Mucosa of rectum (tissue), 2 donors: ENCODE results near the gene PTPN21.

Experiments
- H3K27ac ChIP-seq, 2 donors: one replicate each; pipeline ENCODE4 v1.7.0; 2013; ENCODE audit warnings: inconsistent platforms in 2 of 2, low read depth in 2 of 2, low read length in 2 of 2
- H3K27me3 ChIP-seq, 2 donors: one replicate each; pipeline ENCODE4 v1.7.0; 2013; ENCODE audit warnings: low read length in 2 of 2; ENCODE audit not compliant: control insufficient read depth in 2 of 2, insufficient read depth in 2 of 2
- H3K36me3 ChIP-seq, 2 donors: one replicate each; pipeline ENCODE4 v1.7.0; 2013; ENCODE audit warnings: low read length in 2 of 2; ENCODE audit not compliant: control insufficient read depth in 2 of 2, insufficient read depth in 2 of 2
- H3K4me1 ChIP-seq, 2 donors: one replicate each; pipeline ENCODE4 v1.7.0; 2013; ENCODE audit warnings: low read length in 2 of 2, mild to moderate bottlenecking in 1 of 2; ENCODE audit not compliant: control insufficient read depth in 2 of 2, insufficient read depth in 2 of 2
- H3K4me3 ChIP-seq, 2 donors: one replicate each; pipeline ENCODE4 v1.7.0; 2013; ENCODE audit warnings: low read length in 2 of 2
- H3K9ac ChIP-seq, 2 donors: one replicate each; pipeline ENCODE4 v1.7.0; 2013; ENCODE audit warnings: low read length in 2 of 2, low read depth in 1 of 2, mild to moderate bottlenecking in 1 of 2
- H3K9me3 ChIP-seq, 2 donors: one replicate each; pipeline ENCODE4 v1.7.0; 2013; ENCODE audit warnings: low read length in 2 of 2; ENCODE audit not compliant: control insufficient read depth in 2 of 2
- donor health status: healthy.
- donor health status: Normal muscosa, but diverticular disease.

The PTPN21 gene

GRCh38 chr14:88492272-88493089, 62.3 kb downstream of the PTPN21 start:
- Histone ChIP-seq H3K4me3 (peak overlapping the region; percentile 36 to 37), H3K36me3 (peaks cover 27 to 31% of the 10 kb centered on the region in 2 donors), H3K4me1 (peaks cover 0 to 12% of the 10 kb centered on the region in 2 donors), H3K27ac (peak overlapping the region; percentile 43 to 63), H3K9me3 (no peaks in the 10 kb centered on the region), H3K27me3 (no peaks in the 10 kb centered on the region), H3K9ac (no peak overlapping the region)

GRCh38 chr14:88490168-88490567, 64.6 kb downstream of the PTPN21 start:
- Histone ChIP-seq H3K4me3 (no peak overlapping the region), H3K4me1 (peaks cover 0 to 12% of the 10 kb centered on the region in 2 donors), H3K9ac (no peak overlapping the region), H3K27ac (no peak overlapping the region), H3K9me3 (no peaks in the 10 kb centered on the region), H3K36me3 (peaks cover 15 to 20% of the 10 kb centered on the region in 2 donors), H3K27me3 (no peaks in the 10 kb centered on the region)

- Histone ChIP-seq H3K9ac (no peak overlapping the region), H3K4me1 (peaks cover 0 to 12% of the 10 kb centered on the region in 2 donors), H3K27me3 (no peaks in the 10 kb centered on the region), H3K27ac (no peak overlapping the region), H3K36me3 (peaks cover 15 to 27% of the 10 kb centered on the region in 2 donors), H3K4me3 (no peak overlapping the region), H3K9me3 (no peaks in the 10 kb centered on the region)
Measured at GRCh38 chr14:88488897-88489296, 65.9 kb downstream of the PTPN21 start.

- no peak overlapping the region for H3K27ac ChIP-seq
- H3K9ac ChIP-seq = no peak overlapping the region
- H3K27me3 ChIP-seq = no peaks in the 10 kb centered on the region
- H3K9me3 ChIP-seq = no peaks in the 10 kb centered on the region
- peaks cover 17 to 22% of the 10 kb centered on the region in 2 donors for H3K36me3 ChIP-seq
- no peak overlapping the region for H3K4me3 ChIP-seq
- H3K4me1 ChIP-seq = peaks cover 0 to 12% of the 10 kb centered on the region in 2 donors
Measured at GRCh38 chr14:88488081-88488480, 66.7 kb downstream of the PTPN21 start.

- no peaks in the 10 kb centered on the region for H3K9me3 ChIP-seq
- no peaks in the 10 kb centered on the region for H3K27me3 ChIP-seq
- H3K27ac ChIP-seq = no peak overlapping the region
- H3K9ac ChIP-seq = no peak overlapping the region
- H3K4me1 ChIP-seq = no peaks in the 10 kb centered on the region
- H3K36me3 ChIP-seq = peaks cover 48 to 52% of the 10 kb centered on the region in 2 donors
- no peak overlapping the region for H3K4me3 ChIP-seq
Measured at GRCh38 chr14:88482524-88482923, 72.3 kb downstream of the PTPN21 start.

- H3K9me3 ChIP-seq = no peaks in the 10 kb centered on the region
- peaks cover 49 to 53% of the 10 kb centered on the region in 2 donors for H3K36me3 ChIP-seq
- no peaks in the 10 kb centered on the region for H3K4me1 ChIP-seq
- H3K27me3 ChIP-seq = no peaks in the 10 kb centered on the region
- no peak overlapping the region for H3K27ac ChIP-seq
- no peak overlapping the region for H3K4me3 ChIP-seq
- no peak overlapping the region for H3K9ac ChIP-seq
Measured at GRCh38 chr14:88481794-88482193, 73.0 kb downstream of the PTPN21 start.

GRCh38 chr14:88481059-88481458, 73.7 kb downstream of the PTPN21 start:
- Histone ChIP-seq H3K27ac (no peak overlapping the region), H3K36me3 (peaks cover 53% of the 10 kb centered on the region in 2 donors), H3K4me3 (no peak overlapping the region), H3K4me1 (no peaks in the 10 kb centered on the region), H3K27me3 (no peaks in the 10 kb centered on the region), H3K9me3 (no peaks in the 10 kb centered on the region), H3K9ac (no peak overlapping the region)

- Histone ChIP-seq H3K27me3 (no peaks in the 10 kb centered on the region), H3K9me3 (no peaks in the 10 kb centered on the region), H3K9ac (no peak overlapping the region), H3K36me3 (peaks cover 44 to 54% of the 10 kb centered on the region in 2 donors), H3K27ac (no peak overlapping the region), H3K4me1 (no peaks in the 10 kb centered on the region), H3K4me3 (no peak overlapping the region)
Measured at GRCh38 chr14:88479574-88479987, 75.2 kb downstream of the PTPN21 start.

- no peaks in the 10 kb centered on the region for H3K27me3 ChIP-seq
- H3K9me3 ChIP-seq = no peaks in the 10 kb centered on the region
- no peak overlapping the region for H3K9ac ChIP-seq
- no peaks in the 10 kb centered on the region for H3K4me1 ChIP-seq
- H3K4me3 ChIP-seq = no peak overlapping the region
- H3K27ac ChIP-seq = no peak overlapping the region
- H3K36me3 ChIP-seq = peaks cover 39 to 53% of the 10 kb centered on the region in 2 donors
Measured at GRCh38 chr14:88478931-88479330, 75.9 kb downstream of the PTPN21 start.

GRCh38 chr14:88477513-88478250, 77.1 kb downstream of the PTPN21 start:
- no peak overlapping the region for H3K4me3 ChIP-seq
- peaks cover 39 to 51% of the 10 kb centered on the region in 2 donors for H3K36me3 ChIP-seq
- H3K4me1 ChIP-seq = no peaks in the 10 kb centered on the region
- H3K9me3 ChIP-seq = no peaks in the 10 kb centered on the region
- H3K27me3 ChIP-seq = no peaks in the 10 kb centered on the region
- H3K9ac ChIP-seq = no peak overlapping the region
- no peak overlapping the region for H3K27ac ChIP-seq
